ENCODE results near the gene SASH1.

The SASH1 gene

GRCh38 chr6:148547110-148547509 is 204.5 kb downstream of the SASH1 start:
- no peak for DNase-seq (ENCODE audit: low read depth, low spot score)

DNA sequence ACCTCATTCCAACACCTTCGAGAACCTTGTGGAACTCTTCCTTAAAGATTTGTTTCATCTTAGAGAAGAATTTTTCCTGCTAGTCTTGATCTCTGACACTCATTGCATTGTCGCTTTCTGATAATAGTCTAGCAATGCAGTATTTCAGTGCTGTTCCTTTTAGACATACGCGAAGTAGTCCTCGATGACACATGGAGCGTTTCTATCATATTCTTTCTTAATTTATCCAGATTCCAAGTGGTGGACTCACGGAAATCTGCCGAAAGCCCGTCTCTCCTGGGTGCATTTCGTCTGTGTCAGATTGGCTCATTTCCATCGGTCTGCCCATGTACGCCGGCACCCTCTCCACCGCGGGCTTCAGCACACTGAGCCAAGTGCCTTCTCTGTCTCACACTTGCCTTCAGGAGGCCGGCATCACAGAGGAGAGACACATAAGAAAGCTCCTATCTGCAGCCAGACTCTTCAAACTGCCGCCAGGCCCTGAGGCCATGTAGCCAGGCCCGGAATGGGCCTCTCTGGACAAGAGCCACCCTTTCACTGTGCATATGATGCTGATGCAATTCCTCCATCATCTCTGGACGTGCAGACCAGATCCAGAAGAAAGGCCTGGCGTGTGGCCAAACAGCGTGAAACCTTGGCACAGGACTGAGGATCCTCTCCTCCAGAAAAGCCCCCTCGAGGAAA is 205.6 kb downstream of the SASH1 start:
- DNase-seq (ENCODE audit: low read depth, low spot score) = no peak

DNA sequence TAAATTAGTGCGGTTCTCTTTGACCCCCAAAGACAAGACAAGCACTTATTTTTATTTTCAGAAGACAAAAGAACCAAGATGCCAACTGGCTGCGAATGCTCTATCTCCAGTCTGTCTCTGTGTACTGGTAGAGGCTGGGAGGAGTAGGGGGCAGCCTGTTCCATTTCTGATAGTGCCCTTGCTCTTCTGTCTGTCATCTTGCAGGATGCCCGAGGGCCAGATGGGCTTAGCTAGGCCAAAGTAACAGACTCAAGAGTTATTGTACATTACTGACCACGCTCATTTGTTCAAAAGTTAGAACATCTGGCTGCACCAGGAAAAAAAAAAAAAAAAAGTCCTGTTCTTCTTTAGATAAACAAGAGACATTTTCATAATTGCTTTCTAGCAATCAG is 206.1 kb downstream of the SASH1 start:
- DNase-seq (ENCODE audit: low read depth, low spot score) = no peak

DNA sequence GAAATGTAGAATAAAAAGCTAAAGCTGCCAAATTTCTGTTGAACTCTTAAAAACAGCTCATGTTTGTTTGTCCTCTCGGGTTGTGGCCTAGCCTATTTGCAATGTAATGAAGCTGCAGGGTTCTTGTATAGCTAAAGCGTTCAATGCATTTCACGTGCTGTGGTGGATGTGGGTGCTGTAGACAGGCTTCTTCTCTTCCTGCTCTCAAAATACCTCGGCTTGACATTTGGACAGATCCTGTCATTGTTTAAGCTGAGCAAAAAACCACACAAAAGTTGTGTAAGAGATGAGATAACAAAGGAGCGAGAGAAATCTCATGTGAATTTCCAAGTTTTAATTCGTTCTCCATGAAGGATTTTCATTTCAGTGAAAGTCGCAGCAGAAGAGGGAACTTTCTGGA is 207.9 kb downstream of the SASH1 start:
- DNase-seq (ENCODE audit: low read depth, low spot score) = no peak

DNA sequence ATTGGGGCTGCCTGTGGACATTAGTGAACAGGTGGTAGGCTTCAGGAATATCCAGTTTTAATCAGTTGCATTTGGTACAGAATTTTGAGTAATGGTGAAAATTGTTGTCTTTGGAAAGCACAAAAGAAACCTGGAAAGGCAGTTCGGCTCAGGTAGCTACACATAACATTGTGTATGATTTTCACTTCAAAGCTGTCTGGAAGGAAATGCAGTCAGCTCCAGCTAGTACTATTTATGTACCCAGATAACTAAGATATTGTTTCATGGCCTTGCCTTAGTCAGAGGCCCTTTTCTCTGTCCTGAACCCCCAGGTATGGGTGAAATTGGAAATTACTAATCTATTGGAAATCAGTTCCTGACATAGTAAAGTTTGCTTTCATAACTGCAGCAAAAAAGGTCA is 208.6 kb downstream of the SASH1 start:
- DNase-seq (ENCODE audit: low read depth, low spot score) = no peak

GRCh38 chr6:148556410-148556809 is 213.8 kb downstream of the SASH1 start:
- no peak for DNase-seq (ENCODE audit: low read depth, low spot score)

DNA sequence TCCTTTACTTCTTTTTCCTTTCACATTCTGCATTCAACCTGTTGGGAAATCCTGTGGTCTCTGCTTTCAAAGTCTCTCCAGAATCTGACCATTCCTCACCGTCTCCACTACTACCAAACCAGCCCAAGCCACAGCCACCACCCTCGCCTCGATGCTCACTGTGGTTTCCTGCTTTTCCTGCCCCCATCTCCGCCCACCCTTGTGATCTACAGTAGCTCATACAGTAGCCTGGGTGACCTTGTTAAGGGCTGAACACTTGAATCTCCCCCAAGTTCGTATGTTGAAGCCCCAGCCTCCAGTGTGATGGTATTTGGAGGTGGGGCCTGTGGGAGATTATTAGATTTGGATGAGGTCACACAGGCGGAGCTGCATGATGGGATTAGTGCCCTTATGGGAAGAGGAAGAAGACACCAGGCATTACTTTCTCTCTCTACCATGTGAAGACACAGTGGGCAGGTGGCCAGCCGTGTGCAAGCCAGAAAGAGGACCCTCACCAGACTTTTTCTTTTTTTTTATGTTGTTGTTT is 215.2 kb downstream of the SASH1 start:
- DNase-seq (ENCODE audit: low read depth, low spot score) = no peak

DNA sequence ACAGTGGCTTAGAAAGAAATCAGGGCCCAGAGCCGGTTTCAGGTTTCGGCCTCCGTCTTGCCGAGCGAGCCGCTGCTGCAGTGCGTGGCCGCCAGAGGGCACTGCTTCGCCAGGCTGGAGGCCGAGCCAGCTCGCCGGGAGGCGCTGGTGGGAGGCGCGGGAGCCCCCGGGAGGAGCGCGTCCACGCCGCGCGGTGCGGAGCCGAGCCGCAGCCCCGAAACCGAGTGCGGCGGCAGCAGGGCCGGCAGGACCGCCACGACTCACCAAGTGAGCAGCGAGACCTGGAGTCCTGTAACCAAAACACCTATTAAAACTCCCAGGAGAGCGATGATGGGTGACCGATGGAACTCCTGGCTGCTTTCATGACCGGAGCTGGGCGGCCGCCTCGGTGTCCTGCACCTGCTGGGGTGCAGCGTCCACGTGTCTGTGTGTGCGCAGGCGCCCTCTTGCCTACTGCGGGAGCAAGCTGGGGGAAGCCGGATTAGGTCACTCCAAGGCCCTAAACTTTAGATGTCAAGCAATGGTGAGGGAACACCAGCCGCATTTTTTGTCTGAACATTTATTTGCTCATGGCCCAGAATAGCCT is 217.3 kb downstream of the SASH1 start:
- no peak for DNase-seq (ENCODE audit: low read depth, low spot score)

DNA sequence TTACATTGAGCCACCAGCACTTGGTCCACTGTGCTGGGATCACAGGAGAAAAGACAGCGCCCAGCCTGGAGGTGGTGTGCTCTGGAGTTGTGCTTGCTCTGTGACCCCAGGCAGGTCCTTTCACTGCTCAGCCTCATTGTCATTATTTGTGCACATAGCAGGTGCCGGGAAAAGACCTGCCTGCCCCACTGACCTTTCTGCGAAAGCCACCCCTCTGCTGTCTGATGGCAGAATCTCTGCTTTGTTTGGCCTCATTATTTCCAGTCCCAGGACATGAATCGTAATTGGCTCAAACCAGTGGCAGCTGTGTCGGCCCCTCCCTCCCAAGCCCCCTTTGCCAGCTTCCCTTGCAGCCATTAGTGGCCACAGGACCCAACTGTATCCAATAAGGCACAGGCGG is 219.0 kb downstream of the SASH1 start:
- DNase-seq (ENCODE audit: low read depth, low spot score) = no peak

GRCh38 chr6:148563066-148563465 is 220.4 kb downstream of the SASH1 start:
- DNase-seq (ENCODE audit: low read depth, low spot score) = no peak

GRCh38 chr6:148564494-148565035 is 221.9 kb downstream of the SASH1 start:
- DNase-seq (ENCODE audit: low read depth, low spot score) = no peak

DNA sequence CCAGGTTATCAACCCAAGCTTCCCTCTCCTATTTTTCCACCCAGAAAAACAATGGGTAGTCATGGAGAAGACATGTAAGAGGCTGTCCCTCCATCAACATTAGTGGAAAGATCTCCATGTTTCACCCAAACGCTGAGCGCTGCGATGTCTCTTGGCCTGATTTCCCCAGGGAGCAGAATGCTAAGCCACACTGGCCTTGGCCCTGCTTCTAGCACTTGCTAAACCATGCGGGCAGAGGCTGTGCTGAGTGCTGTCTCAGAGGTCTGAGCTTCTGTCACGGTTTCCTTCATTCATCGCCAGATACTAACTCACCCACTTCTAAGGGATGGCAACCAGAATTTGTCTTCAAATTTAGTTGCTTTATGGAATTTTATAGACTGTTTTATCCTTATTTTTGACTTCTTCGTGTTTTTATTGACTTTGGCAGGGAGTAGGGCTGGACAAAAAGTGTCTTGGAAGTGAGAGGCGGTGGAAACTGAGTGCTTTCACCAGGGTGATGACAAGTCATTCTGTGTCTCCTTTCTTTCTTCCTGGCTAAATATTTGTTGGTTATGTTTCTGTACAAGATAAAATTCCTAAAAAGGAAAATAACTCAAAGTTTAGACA is 222.8 kb downstream of the SASH1 start:
- DNase-seq (ENCODE audit: low read depth, low spot score) = no peak

DNA sequence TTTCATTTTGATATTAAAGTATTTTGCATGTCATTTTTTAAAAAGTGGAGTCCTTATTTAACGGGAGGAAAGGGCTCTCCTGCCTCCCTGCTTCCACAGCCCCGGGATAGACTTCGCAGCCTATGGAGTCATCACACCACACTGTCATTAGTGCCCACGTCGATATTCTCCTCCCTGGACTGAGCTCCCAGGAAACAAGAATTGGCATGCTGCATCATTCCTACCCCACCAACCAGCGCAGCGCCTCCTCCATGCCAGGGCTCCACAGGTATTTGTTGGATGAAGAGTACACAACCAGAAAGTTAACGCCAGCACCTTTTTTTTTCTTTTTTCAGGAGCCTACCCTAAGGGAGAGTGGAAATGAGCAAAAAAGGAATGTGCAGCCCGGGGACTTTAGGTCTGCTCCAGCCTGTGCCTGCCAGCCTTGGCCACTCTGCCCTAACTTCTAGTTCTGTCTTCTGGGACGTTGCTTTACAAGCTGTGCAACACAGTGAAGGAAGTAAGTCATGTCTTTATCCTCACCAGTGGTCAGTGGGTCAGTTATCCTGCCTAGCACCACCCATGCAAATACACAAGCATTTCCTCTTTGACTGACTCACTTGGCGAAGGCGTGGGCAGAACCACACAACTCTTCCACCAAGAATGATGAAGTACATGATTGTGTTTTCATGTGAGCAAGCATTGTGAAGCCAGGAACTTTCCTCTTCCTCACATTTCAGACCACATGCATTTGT is 223.5 kb downstream of the SASH1 start:
- no peak for DNase-seq (ENCODE audit: low read depth, low spot score)

- DNase-seq (ENCODE audit: low read depth, low spot score) = no peak
These were observed 224.2 kb downstream of the SASH1 start for GRCh38 chr6:148566664-148567350.

DNA sequence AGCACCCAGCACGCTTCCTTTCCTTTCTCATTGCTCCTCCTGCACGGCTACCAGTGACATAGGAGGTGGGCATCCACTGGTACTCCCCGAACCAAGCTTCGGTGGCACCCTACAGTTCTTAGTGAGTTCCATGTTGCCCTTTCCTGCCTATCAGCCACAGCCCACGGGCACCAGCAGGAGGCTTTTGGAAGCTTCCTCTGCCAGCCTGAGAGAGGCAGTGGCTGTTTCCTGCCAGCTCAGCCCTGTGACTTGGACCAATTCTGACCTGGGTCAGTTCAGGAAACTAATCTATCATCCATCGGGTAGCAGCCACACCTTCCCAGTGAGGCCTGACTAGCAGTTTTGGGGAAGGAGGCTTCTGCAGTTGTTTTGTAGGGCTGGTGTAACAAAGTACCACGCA is 227.8 kb downstream of the SASH1 start:
- no peak for DNase-seq (ENCODE audit: low read depth, low spot score)

- DNase-seq (ENCODE audit: low read depth, low spot score) = no peak
These were observed 230.2 kb downstream of the SASH1 start for GRCh38 chr6:148572676-148573335.

- no peak for DNase-seq (ENCODE audit: low read depth, low spot score)
These were observed 231.3 kb downstream of the SASH1 start for GRCh38 chr6:148573922-148574321.

- peak; percentile 75 for DNase-seq (ENCODE audit: low read depth, low spot score)
These were observed 235.2 kb downstream of the SASH1 start for GRCh38 chr6:148577687-148578488.

DNA sequence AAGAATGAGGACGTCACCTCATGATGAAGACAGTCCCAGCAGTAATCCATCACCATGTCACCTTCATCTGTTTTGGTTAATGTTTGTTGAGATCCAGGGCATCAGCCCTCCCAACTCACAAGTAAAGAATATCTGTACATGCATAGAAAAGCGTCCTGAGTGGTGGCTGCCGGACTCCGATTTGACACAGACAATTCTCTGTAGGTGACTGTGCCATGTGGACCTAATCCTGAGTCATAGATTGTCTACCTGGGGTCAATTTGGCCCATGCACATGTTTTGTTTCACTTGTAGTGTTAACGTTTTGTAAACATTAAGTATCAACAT is 235.8 kb downstream of the SASH1 start:
- DNase-seq (ENCODE audit: low read depth, low spot score) = no peak

- no peak for DNase-seq (ENCODE audit: low read depth, low spot score)
These were observed 236.4 kb downstream of the SASH1 start for GRCh38 chr6:148578837-148579565.

All from iPS DF 19.7 (cell line).